Lung (tissue), 12 donors: ENCODE results near the gene HDAC1. TPM values are rescaled to one million over a fixed set of nuclear protein-coding genes. Genes with fewer than 3 reads are reported as not detected.
A peak's percentile ranks its signal among the peaks of the same experiment; 100 is the strongest.

Experiments
- ATAC-seq: fragments of 200-7000 bp; cut with Tn5 transposase; one replicate; pipeline ENCODE4 v1.9.1; 2020; ENCODE audit warnings: moderate number of reproducible peaks; ENCODE audit not compliant: insufficient read depth, low FRiP score
- DNase-seq, 3 donors: peaks; one replicate each; pipeline ENCODE4 v3.0.0-alpha.2; 2013 to 2017
- H3K27ac ChIP-seq, 2 donors: one replicate each; pipeline ENCODE4 v1.5.1; 2013; ENCODE audit warnings: mild to moderate bottlenecking in 2 of 2, moderate library complexity in 2 of 2, control low read depth in 1 of 2, inconsistent platforms in 1 of 2, low read depth in 1 of 2, low read length in 1 of 2
- H3K27me3 ChIP-seq, 3 donors: one replicate each; pipeline ENCODE4 v1.5.1; 2013; ENCODE audit warnings: low read length in 2 of 3; ENCODE audit not compliant: control insufficient read depth in 3 of 3, insufficient read depth in 3 of 3
- H3K36me3 ChIP-seq, 4 donors: one replicate each; pipeline ENCODE4 v1.5.1; 2013; ENCODE audit warnings: low read length in 4 of 4, mild to moderate bottlenecking in 1 of 4, moderate library complexity in 1 of 4; ENCODE audit not compliant: control insufficient read depth in 4 of 4, insufficient read depth in 4 of 4
- H3K4me1 ChIP-seq, 5 donors: one replicate each; pipeline ENCODE4 v1.5.1; 2013; ENCODE audit warnings: low read length in 5 of 5, mild to moderate bottlenecking in 2 of 5, moderate library complexity in 1 of 5; ENCODE audit not compliant: control insufficient read depth in 5 of 5, insufficient read depth in 5 of 5
- H3K4me3 ChIP-seq: one replicate; pipeline ENCODE4 v1.5.1; 2013; ENCODE audit warnings: mild to moderate bottlenecking, control low read depth, moderate library complexity
- H3K9ac ChIP-seq, 2 donors: one replicate each; pipeline ENCODE4 v1.5.1; 2013; ENCODE audit warnings: low read length in 2 of 2, control low read depth in 1 of 2; ENCODE audit not compliant: insufficient read depth in 1 of 2
- H3K9me3 ChIP-seq, 4 donors: one replicate each; pipeline ENCODE4 v1.5.1; 2013; ENCODE audit warnings: low read length in 3 of 4, mild to moderate bottlenecking in 1 of 4, moderate library complexity in 1 of 4; ENCODE audit not compliant: control insufficient read depth in 4 of 4, insufficient read depth in 3 of 4
- CTCF ChIP-seq: IDR thresholded peaks from 2 replicates; pipeline ENCODE4 v1.5.1; 2012; ENCODE audit warnings: mild to moderate bottlenecking; ENCODE audit errors: control extremely low read depth, extremely low read depth
- WGBS, 2 donors: extraction: QIAGEN DNeasy Blood & Tissue Kit; methylation state at CpG; one replicate each; pipeline ENCODE4 v1.1.7; 2013; 5-methylcytosine and 5-hydroxymethylcytosine counted together
- polyA plus RNA-seq, 2 donors: library from polyadenylated mRNA; stranded (reverse); fragments of 200-250 nt; gene quantifications; one replicate each; pipeline ENCODE4 v1.2.1, GENCODE V29; 2013
- total RNA-seq, 2 donors: library from RNA; depleted of rRNA in 1 of 2; stranded (reverse); fragments of >200 nt in 1 of 2; gene quantifications; one replicate each; pipeline ENCODE4 v1.2.1, GENCODE V29; 2014 to 2021
- donor health status: control.
- donor health status: control.
- donor health status: Bipolar disorder and iron deficiency.
- donor health status: healthy.
- donor health status: DM: yes; HTN: yes; CAD: no.

The HDAC1 gene
- total and polyA plus RNA-seq, 4 donors = 47.3 to 90.4 (median 72.5) TPM

GRCh38 chr1:32346532-32347157 is 54.8 kb downstream of the HDAC1 start:
- peaks cover 0 to 28% (median 5%) of the 10 kb centered on the region in 5 donors for H3K4me1 ChIP-seq
- DNase-seq = no peak
- TF ChIP-seq CTCF = no peak
- WGBS, 2 donors = 92% methylated on average over 9 of the region's 9 CpGs
- H3K9me3 ChIP-seq = no peaks in the 10 kb centered on the region
- no peak for ATAC-seq
- H3K4me3 ChIP-seq = no peak overlapping the region
- no peaks in the 10 kb centered on the region for H3K27me3 ChIP-seq
- no peak overlapping the region for H3K27ac ChIP-seq
- no peak overlapping the region for H3K9ac ChIP-seq
- no peaks in the 10 kb centered on the region for H3K36me3 ChIP-seq

- no peak for ATAC-seq
- no peak for TF ChIP-seq CTCF
- Histone ChIP-seq H3K36me3 (peaks cover 0 to 1% (median 0%) of the 10 kb centered on the region in 4 donors), H3K27me3 (no peaks in the 10 kb centered on the region), H3K27ac (peak overlapping the region in 1 of 2 donors; percentile 79), H3K9ac (no peak overlapping the region), H3K4me1 (peaks cover 13 to 36% (median 23%) of the 10 kb centered on the region in 5 donors), H3K9me3 (no peaks in the 10 kb centered on the region), H3K4me3 (no peak overlapping the region)
- WGBS, 2 donors = 29 to 41% methylated on average over 8 of the region's 8 CpGs
- peak; percentile 41 to 63 (median 53) for DNase-seq
These were observed 57.4 kb downstream of the HDAC1 start for GRCh38 chr1:32349211-32349708.

GRCh38 chr1:32350785-32351398 is 59.0 kb downstream of the HDAC1 start:
- WGBS, 2 donors = 19 to 20% methylated on average over 26 to 28 of the region's 28 CpGs
- ATAC-seq (peak; percentile 66), DNase-seq (no peak)
- Histone ChIP-seq H3K36me3 (peaks cover 0 to 1% (median 0%) of the 10 kb centered on the region in 4 donors), H3K9me3 (no peaks in the 10 kb centered on the region), H3K4me3 (no peak overlapping the region), H3K27ac (peak overlapping the region; percentile 68 to 83), H3K9ac (no peak overlapping the region), H3K4me1 (peaks cover 13 to 36% (median 20%) of the 10 kb centered on the region in 5 donors), H3K27me3 (no peaks in the 10 kb centered on the region)
- peak; percentile 12 for TF ChIP-seq CTCF
